Stimulated activated CD8-positive, alpha-beta memory T cell treated with anti-CD3 and anti-CD28 coated beads, Interleukin-12 subunit alpha, Interleukin-12 subunit beta, amount 100 ng/mL, for 1 hour (primary cell): ENCODE measurements around the gene DYNC1LI1.
"Not testable (repeated sequence)": the region's sequence is repeated elsewhere in the genome, so short reads cannot be mapped to it uniquely, and the experiment has no call there.

Experiments
- DNase-seq: peaks from one replicate; pipeline ENCODE4 v3.0.0-alpha.2; 2020; ENCODE audit warnings: low read depth

The DYNC1LI1 gene

DNA sequence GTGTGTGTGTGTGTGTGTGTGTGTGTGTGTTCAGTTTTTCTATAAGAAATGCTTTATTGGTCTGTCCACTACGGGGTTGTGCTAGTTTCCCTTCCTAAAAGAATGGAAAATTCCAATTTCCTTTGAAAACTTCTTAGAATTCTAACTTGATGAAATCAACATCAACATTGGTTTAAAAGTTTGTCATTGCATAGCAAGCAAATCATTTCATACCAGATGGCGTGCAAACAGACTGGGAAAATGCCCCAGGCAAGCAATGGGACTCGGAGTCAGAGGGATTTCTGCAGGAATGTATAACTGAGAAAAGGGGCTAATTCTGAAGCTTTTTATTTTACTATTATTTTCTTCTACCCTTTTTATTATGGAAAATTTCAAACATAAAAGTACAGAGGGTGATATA, 13.1 kb upstream of the DYNC1LI1 start:
- no peak for DNase-seq

DNA sequence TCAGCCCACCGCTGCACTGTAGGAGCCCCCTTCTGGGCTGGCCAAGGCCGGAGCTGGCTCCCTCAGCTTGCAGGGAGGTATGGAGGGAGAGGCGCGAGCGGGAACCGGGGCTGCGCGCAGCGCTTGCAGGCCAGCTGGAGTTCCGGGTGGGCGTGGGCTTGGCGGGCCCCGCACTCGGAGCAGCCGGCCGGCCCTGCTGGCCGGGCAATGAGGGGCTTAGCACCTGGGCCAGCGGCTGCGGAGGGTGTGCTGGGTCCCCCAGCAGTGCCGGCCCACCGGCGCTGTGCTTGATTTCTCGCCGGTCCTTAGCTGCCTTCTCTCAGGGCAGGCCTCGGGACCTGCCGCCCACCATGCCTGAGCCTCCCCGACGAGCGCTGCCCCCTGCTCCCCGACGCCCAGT, 8.0 kb upstream of the DYNC1LI1 start:
- not testable (repeated sequence) for DNase-seq

DNA sequence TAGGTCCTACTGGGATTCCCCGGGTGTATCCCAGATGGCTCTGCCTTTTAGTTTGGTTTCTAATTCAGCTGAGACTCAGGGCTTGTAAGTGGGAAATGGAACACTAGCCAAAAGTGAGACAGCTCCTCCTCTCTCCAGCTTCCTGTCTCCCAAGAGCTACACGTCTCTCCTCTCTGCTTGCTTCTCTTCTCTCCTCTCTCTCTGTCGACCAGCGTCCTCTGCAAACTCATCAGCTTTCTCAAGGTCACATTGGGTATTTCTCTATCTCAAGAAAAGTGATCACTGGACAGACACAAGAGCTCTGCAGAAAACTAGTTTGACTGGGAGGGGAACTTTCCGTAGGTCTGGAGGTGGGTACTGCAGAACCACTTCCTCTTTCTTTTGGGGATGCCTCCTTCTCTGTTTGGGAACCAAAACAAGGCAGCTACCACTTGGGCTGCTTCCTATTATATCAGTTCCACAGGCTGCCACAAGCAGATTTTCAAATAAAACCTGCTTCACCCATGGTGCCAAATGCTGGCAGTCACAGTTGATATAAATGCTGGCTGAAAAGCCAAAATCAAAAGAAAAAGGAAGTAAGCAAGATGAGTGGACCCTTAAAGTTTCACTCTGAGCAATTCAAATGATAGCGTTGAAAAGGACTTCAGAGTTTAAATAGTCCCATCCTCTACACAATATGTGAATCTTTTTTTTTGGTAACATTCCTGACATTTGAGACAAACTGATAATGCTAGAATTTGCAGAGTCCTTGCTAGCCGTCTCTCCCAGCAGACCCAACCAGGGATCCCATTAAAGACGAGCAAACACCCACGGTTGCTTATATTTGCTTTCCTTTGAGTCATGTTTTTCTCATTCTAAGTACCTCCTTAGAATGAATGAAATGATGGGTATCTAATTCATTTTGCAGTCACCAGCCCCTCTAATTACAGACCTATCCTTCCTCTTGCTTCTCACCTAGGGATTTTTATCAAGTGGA, 7.2 kb upstream of the DYNC1LI1 start:
- DNase-seq: no peak

DNA sequence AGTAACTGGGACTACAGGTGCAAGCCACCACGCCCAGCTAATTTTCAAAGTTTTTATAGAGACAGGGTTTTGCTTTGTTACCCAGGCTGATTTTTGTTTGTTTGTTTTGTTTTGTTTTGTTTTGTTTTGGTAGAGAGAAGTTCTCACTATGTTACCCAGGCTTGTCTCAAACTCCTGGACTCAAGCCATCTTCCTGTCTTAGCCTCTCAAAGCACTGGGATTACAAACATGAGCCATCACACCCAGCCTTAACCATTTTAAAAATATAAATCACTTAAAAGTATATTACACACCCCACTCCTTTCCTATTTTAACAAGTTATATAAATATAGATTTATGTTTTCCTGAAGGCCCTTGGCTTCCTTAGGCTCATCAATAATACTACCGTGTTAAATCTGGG, 6.5 kb upstream of the DYNC1LI1 start:
- DNase-seq: no peak

DNA sequence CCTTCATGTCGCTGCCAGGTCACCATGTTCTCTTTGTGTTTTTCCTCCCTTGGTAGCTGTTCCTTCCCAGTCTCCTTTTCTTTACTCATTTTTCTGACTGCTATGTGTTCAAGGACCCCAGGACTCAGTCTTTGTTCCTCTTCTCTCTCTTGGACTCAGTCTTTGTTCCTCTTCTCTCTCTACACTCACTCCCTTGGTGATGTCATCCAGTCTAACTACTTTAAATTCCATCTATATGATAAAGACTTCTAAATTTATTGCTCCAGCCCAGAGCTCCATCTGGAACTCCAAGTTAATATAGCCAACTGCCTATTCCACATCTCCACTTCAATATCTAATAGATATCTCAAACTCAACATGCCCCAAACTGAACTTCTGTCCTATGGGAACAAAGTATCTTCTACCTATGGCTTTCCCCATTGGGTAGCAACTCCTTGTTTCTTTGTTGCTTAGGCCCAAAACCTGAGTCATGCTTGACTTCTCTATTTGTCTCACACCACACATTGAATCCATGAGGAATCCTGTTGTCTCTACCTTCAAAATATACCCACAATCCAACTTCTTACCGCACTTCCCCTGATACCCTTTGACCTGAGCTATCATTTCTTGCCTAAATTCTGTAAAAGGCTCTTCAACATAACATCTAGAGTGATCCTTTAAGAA, 4.9 kb upstream of the DYNC1LI1 start:
- DNase-seq: no peak

DNA sequence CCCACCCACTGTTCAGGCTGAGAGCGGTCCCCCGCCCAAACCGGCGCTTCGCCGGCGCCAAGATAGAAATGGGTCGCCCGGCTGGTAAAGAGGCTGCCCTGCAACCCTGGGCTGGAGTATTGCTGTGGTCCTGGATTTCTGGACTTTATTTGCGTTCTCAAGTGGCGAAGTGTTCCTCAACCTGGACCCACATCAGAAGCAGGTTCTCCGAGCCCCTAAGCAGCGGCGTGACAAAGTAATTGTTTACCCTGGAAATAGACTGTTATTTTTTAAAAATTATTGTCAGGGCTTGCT, 481 bp upstream of the DYNC1LI1 start:
- no peak for DNase-seq

DNA sequence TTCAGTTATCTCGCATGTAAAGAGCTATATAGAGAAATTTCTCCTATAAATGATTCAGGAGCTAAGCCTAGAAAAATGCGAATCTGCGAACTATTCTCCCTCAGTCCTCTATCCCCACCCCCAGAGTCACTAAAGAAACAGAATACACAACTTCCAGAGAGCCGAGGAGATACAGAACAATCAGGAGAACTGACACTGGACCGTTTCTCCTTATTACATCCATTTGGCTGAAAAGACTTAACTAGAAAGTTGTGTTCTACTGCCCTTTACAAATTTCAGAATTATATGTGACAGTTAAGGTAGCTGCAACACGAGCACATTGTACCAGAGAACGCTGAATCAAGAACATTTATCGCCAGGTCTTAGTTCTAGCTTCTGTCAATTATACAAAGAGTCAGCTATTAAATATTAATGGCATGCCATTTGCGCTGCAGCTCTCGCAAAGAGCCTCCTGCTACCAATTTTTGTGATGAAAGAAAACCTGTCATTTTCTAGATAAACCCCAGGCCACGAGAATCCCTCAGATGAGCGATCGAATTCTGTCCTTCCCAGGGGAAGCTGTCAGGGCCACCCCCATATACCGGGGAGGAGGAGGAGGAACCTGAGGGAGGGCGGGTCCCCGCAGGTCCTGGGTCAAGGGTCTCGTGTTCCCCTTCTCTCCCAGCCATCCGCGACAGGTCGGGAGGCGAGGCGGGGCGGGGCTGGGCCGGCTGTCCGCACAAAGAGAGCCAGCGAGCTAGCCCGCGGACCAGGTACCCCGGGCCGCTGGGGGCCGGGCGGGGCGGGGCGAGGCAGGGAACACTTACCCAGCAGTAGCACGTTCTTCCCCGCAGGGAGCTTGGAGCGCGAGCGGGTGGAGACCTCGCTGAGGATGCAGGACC, 878 bp downstream of the DYNC1LI1 start:
- DNase-seq: peak; percentile 2

DNA sequence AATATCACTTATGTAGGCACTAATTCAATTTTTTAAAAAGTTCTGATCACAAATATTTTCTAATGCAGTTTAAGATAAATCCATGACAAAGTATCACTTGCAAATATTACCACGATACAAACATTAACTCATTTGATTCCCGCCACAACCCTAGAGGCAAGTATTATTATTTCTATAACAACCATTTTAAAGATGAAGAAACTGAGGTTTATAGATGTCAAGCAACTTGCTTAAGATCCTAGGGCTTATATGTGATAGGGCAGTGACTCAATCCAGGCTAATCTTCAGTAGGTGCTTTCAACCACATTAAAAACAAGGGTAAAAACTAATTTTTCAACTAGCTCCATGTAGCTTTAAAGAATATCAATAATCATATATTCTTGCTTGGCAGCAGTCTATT, 1.7 kb downstream of the DYNC1LI1 start:
- DNase-seq: no peak

DNA sequence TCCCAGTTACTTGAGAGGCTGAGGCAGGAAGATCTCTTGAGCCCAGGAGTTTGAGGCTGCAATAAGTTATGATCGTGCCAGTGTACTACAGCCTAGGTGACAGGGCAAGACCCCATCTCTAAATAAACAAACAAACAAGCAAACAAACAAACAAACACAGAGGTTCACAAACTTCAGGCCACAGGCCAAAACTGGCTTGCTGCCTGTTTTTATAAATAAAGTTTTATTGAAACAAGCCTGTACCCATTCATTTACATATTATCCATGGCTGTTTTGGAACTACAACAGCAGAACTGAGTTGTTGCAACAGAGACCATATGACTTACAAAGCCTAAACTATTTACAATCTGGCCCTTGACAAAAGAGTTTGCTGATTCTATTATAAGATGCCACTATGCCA, 6.5 kb downstream of the DYNC1LI1 start:
- DNase-seq: no peak

DNA sequence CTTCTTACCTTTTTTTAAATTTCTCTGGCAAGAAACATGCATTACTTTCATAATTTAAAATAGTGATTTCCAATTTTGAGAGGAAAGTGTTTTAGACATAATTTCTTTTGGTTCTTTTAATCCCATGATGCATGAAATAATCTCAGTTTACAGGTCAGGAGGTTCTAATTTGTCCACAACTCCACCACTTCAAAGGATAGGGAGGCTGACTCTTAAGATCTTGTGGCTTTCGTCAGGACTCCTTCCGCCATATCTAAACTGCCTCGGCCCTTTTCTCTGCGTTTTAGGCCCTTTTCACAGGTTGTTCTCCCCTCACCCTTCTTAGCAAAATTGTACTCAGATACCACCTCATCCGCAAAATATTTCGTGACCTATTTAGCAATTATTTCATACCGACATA, 8.0 kb downstream of the DYNC1LI1 start:
- DNase-seq: no peak

DNA sequence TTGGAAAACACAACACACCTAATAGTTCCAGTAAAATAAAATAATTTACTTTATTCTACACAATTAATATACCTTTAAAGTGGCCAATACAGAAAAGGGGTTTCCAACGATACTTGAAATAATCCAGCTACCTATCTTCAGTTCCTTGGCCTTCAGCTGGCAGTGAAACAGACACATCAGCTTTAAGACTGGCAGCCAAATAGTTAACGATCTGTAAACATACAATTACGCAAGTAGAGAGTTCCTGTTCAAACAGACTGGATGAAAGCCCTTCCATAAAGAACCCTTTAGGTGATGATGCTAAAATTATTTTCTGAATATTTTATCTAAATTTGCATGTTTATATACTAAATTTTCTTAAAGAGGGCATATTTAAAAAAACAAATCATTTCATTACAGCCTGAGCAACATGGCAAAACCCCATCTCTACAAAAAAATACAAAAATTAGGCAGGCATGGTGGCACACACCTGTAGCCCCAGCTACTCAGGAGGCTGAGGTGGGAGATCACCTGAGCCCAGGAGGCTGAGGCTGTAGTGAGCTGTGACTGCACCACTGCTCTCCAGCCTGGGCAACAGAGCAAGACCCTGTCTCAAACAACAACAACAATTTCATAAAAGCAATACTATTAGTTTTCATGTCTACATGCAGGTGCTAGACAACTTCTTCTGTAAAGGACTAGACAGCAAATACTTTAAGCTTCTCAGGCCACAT, 12.9 kb downstream of the DYNC1LI1 start:
- DNase-seq: no peak

DNA sequence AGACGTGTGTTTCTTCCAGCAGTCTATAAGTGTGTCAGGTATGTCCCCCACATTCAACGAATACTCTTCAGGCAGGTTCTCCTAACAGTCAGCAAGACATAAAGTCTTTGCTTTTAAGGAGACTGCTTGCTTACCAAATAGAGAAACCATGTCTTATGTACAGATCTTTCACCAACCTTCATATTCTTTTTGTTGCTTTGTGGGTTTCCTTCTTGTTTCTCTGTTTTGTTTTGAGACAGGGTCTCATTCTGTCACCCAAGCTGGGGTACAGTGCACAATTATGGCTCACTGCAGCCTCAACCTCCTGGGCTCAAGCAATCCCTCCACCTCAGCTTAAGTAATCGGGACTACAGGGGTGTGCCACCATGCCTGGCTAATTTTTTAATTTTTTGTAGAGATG, 14.3 kb downstream of the DYNC1LI1 start:
- no peak for DNase-seq

DNA sequence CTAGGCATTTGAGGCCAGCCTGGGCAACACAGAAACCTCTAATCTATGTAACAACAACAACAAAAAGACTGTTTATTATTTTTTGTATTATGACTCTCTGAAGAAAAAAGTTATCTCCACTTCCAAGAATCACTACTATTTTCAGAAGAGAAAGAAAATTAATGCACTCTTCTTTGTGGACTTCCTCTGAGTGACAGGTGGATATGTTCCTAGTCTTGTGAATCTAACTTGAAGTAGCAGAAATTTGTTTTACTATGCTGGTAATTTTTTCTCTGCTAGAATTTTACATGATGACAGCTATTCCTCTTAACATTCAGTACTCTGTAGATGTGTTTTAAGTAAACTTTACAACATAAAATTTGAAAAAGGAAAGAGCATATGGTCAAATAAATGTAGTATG, 16.7 kb downstream of the DYNC1LI1 start:
- no peak for DNase-seq

DNA sequence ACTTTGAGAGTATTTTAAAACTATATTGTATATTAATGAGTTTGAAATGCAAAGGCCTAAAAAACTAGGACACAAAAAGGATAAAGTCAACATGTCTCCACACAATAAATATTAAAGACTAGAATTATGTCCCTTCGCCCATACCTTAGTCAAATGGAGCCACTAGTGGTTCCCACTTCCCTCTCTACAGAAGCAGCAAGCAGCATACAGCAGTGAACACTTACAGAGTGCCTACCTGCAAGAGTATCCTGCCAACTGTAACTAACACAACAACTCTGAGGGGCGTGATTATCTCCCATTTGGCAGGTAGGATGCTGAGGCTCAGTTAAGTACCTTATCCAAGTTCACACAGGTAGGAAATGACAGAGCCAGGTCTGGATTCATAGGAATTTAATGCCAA, 17.2 kb downstream of the DYNC1LI1 start:
- no peak for DNase-seq

DNA sequence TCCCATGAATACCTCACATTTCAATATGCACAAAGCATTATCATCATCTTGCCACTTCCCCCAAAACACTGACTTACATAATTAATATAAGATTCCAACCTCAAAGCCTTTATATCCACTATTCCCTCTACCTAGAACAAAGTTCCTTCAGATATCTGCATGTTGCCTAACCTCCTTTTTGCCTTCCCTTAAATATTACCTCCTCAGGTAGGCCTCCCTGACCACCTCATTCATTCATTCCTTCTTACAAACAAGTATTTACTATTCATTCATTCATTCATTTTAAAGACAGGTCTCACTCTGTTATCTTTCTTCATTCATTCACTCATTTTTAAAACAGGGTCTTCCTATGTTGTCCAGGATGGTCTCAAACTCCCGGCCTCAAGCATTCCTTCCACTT, 18.6 kb downstream of the DYNC1LI1 start:
- no peak for DNase-seq

DNA sequence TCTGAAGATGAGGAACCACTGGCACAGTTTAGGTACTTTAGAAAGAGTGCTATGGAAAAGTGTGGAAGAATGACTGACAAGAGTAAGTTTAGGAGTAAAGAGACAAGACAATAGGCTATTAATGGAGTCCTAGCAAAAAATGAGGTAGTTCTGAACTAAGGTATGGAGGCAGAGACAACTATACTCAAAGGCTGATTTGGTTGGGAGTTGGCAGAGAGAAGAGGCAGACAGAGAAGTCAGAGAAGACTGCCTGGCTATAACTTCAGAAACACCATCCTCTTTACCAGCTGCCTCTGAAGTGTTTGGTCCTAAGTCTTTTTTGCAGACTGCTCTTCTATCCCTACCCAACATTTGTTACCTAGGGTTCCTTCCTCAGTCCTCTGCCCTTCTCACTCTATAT, 19.2 kb downstream of the DYNC1LI1 start:
- DNase-seq: no peak

DNA sequence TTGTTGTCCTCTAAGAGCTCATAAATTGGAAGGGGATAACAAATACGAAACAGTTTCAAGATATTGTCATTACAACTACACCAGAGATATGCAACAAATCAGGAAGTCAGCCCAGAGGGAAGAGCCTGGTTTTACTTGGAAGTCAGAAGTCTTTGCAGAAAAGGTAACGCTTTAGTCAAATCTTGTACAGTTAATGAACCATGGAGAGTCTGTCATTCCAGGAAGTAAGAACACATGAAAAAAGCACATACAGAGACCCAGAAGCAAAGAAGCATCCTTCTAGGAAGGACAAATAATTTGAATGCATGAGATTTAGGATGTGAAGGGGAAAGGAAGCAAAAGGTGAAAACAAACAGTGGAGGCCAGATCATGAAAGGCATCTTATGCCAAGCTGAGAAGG, 19.6 kb downstream of the DYNC1LI1 start:
- no peak for DNase-seq

DNA sequence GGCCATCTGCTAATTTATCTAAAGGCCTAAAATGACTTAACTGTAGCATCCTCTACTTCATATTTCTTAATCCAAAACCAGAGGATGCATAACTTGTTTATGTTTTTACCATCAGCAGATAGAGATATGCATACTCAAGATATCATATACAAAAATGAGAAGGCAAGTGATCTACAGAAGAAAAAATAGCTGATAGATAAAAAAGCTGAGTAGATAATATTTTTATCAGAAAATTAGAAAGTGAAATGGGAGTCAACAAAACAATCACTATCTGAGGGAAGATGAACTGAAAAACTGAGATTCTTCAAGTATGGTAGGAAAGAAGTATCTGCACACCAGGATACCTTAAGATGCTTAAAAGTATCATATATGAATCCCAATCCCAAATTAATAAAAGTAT, 25.4 kb downstream of the DYNC1LI1 start:
- DNase-seq: no peak

DNA sequence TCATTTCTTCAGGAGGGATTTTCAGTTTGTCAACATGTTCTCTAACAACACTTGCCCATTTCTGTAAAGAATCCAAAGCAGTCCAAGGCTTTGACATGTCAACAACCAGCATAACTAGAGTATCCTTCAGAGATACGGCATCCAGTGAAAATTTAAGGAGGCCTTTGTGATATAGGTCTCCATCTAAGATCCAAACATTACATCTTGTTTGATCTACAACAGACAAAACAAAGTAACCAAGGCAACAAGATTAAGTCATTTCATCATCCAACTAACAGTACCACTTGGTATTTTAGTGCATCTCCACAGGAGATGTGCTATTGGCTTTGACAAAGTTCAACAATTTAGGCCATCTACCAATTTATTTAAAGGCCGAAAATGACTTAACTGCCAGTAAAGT, 25.8 kb downstream of the DYNC1LI1 start:
- DNase-seq: no peak

DNA sequence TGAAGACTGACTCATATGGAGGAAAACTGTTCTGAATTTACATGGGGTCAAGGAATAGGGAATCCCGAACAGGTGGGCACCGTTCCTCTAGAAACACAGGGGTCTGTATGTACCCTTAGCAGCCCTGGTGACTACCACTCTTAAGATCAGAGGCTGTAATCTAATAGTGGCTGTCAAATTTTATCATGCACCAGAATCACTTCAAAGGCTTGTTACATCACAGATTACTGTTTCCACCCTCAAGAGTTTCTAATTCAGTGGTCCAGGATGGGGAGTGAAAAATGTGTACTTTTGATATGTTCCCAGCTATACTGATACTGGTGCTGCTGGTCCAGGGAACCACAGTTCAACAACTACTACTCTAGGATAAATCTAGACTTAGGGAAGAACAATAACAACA, 27.9 kb downstream of the DYNC1LI1 start:
- DNase-seq: no peak

DNA sequence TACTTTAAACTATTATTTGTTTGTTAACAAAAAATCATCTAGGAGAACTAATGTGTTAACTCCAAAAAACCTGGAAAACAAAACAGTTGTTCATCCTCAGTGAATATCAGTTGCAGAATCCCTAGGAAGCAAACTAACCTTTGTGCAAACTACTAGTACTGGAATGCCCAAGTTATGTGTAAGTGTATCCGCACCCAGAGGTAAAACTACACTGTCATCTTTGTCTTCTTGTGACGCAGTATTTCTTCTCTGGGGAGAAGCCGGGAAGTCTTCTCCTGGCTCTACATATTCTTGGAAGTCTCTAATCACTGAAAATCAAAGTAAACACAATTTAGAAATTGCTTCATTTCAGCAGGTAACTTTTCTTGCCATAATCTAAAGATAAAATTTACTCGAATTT, 29.8 kb downstream of the DYNC1LI1 start:
- DNase-seq: no peak

DNA sequence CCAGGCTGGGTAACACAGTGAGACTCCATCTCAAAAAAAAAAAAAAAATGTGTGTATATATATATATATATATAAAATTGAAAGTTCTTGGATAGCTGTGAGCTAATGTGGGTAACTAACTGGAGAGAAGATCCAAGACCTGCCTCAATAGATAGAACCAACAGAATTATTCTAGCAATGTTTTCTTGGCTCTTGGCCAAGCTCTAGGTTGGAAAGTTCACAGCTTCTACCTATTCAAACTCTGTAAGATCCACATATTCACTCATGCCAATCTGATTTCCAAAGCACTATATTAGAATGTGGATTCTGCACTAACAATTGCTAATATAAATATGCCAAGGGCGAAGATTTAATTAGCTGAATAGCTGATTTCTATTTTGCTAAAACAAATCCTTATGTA, 38.2 kb downstream of the DYNC1LI1 start:
- DNase-seq: no peak
